Eye (tissue), 1 donor: Measurements from ENCODE around the gene HYPK.

Source experiments
- DNase-seq: peaks from one replicate; pipeline ENCODE4 v3.0.0-alpha.2; 2015

HYPK gene

GRCh38 chr15:43852607-43853006, 52.2 kb downstream of the HYPK start:
- DNase-seq: no peak
